KG1 (cell line): ENCODE data around the gene LRRC56.
A peak's percentile ranks its signal among the peaks of the same experiment; 100 is the strongest.

Experiments
- DNase-seq: peaks from one replicate; lab custom pipeline; 2025; lab: John Stamatoyannopoulos, UW

Gene LRRC56

GRCh38 chr11:520428-521176 is 16.7 kb upstream of the LRRC56 start:
- DNase-seq: no peak

- no peak for DNase-seq
Observed at GRCh38 chr11:521177-521688, 16.1 kb upstream of the LRRC56 start.

GRCh38 chr11:526192-526591 is 11.1 kb upstream of the LRRC56 start:
- no peak for DNase-seq

GRCh38 chr11:528166-528814 is 9.0 kb upstream of the LRRC56 start:
- no peak for DNase-seq

GRCh38 chr11:528815-529727 is 8.3 kb upstream of the LRRC56 start:
- no peak for DNase-seq

GRCh38 chr11:529728-530411 is 7.5 kb upstream of the LRRC56 start:
- no peak for DNase-seq

- no peak for DNase-seq
Observed at GRCh38 chr11:530960-531831, 6.1 kb upstream of the LRRC56 start.

GRCh38 chr11:531919-532526 is 5.3 kb upstream of the LRRC56 start:
- no peak for DNase-seq

GRCh38 chr11:532527-532985 is 4.8 kb upstream of the LRRC56 start:
- DNase-seq: no peak

- DNase-seq: no peak
Observed at GRCh38 chr11:532986-533585, 4.2 kb upstream of the LRRC56 start.

- no peak for DNase-seq
Observed at GRCh38 chr11:533586-534395, 3.5 kb upstream of the LRRC56 start.

- DNase-seq: no peak
Observed at GRCh38 chr11:534396-535209, 2.7 kb upstream of the LRRC56 start.

- DNase-seq: no peak
Observed at GRCh38 chr11:535210-535518, 2.2 kb upstream of the LRRC56 start.

- DNase-seq: peak; percentile 91
Observed at GRCh38 chr11:535519-536454, 1.5 kb upstream of the LRRC56 start, which contains the start of gene HRAS. Gene HRAS, minus strand, starts transcription at chr11:535576.

GRCh38 chr11:537622-538430 is 499 bp downstream of the LRRC56 start:
- DNase-seq: no peak

- DNase-seq: no peak
Observed at GRCh38 chr11:538431-539051, 1.2 kb downstream of the LRRC56 start.
